WTC11 (cell line): Measurements from ENCODE around the gene ITIH5. TPM values are rescaled to one million over a fixed set of nuclear protein-coding genes. Genes with fewer than 3 reads are reported as not detected.

Source experiments
- ATAC-seq: fragments of 200-7000 bp; cut with Tn5 transposase; 2 replicates; pipeline ENCODE4 v1.10.0; 2021; ENCODE audit warnings: mild to moderate bottlenecking, moderate library complexity
- CTCF ChIA-PET: fragments of 300-600 bp; sonication (Branson Sonifier 250); formaldehyde crosslinking; loops from one replicate; lab custom pipeline; 2021; ENCODE audit warnings: antibody characterized with exemption; lab: Charles Lee
- POLR2A ChIA-PET: fragments of 350-600 bp; sonication (Branson Sonifier 250); formaldehyde crosslinking; loops from one replicate; lab custom pipeline; 2021; ENCODE audit warnings: antibody characterized with exemption; lab: Charles Lee
- DNase-seq: peaks from one replicate; pipeline ENCODE4 v3.0.0; 2021; ENCODE audit warnings: low spot score
- H3K27ac Mint-ChIP-seq: 2 replicates; pipeline ENCODE4 v1.8.0; 2021; ENCODE audit warnings: mixed read lengths
- H3K27me3 Mint-ChIP-seq: 2 replicates; pipeline ENCODE4 v1.8.0; 2021; ENCODE audit warnings: low read depth, mild to moderate bottlenecking, moderate library complexity, mixed read lengths
- H3K36me3 Mint-ChIP-seq: 2 replicates; pipeline ENCODE4 v1.8.0; 2021; ENCODE audit warnings: mixed read lengths
- H3K4me1 Mint-ChIP-seq: 2 replicates; pipeline ENCODE4 v1.8.0; 2022; ENCODE audit warnings: mixed read lengths
- H3K4me3 Mint-ChIP-seq: 2 replicates; pipeline ENCODE4 v1.8.0; 2021; ENCODE audit warnings: mild to moderate bottlenecking, moderate library complexity, mixed read lengths
- H3K9me3 Mint-ChIP-seq: 2 replicates; pipeline ENCODE4 v1.8.0; 2021; ENCODE audit warnings: mixed read lengths
- ATF1 ChIP-seq: sonication (generic); formaldehyde crosslinking; IDR thresholded peaks from 2 replicates; pipeline ENCODE4 v1.8.1; 2023; ENCODE audit warnings: mild to moderate bottlenecking, moderate library complexity, missing genetic modification reagents
- CREB1 ChIP-seq: sonication (generic); formaldehyde crosslinking; IDR thresholded peaks from 2 replicates; pipeline ENCODE4 v1.8.0; 2023; ENCODE audit warnings: mild to moderate bottlenecking, missing genetic modification reagents
- ESRRA ChIP-seq: sonication (generic); formaldehyde crosslinking; IDR thresholded peaks from 2 replicates; pipeline ENCODE4 v1.8.1; 2022; ENCODE audit warnings: mild to moderate bottlenecking, missing genetic modification reagents, borderline replicate concordance
- GRHL2 ChIP-seq: fragments of 250-450 bp; sonication (Bioruptor Pico); IDR thresholded peaks from 2 replicates; pipeline ENCODE4 v1.8.0; 2022; ENCODE audit warnings: mild to moderate bottlenecking, moderate library complexity; ENCODE audit not compliant: insufficient replicate concordance, severe bottlenecking
- GTF2I ChIP-seq: fragments of 250-450 bp; sonication (Bioruptor Pico); conservative IDR thresholded peaks from 2 replicates; pipeline ENCODE4 v1.4.0; 2021; ENCODE audit warnings: mild to moderate bottlenecking
- HMGA2 ChIP-seq: fragments of 250-450 bp; sonication (Bioruptor Pico); IDR thresholded peaks from 2 replicates; pipeline ENCODE4 v1.4.0; 2021; ENCODE audit warnings: mild to moderate bottlenecking, moderate library complexity
- IRF2 ChIP-seq: sonication (generic); formaldehyde crosslinking; IDR thresholded peaks from 2 replicates; pipeline ENCODE4 v1.8.0; 2022; ENCODE audit warnings: low read depth, missing genetic modification reagents, borderline replicate concordance
- JAZF1 ChIP-seq: fragments of 250-450 bp; sonication (Bioruptor Pico); IDR thresholded peaks from 2 replicates; pipeline ENCODE4 v1.9.0; 2021; ENCODE audit warnings: moderate library complexity, mild to moderate bottlenecking, inconsistent platforms
- KAT7 ChIP-seq: sonication (generic); formaldehyde crosslinking; IDR thresholded peaks from 2 replicates; pipeline ENCODE4 v1.8.1; 2023; ENCODE audit warnings: missing genetic modification reagents, mild to moderate bottlenecking, borderline replicate concordance
- MYBL2 ChIP-seq: sonication (generic); formaldehyde crosslinking; IDR thresholded peaks from 2 replicates; pipeline ENCODE4 v1.8.1; 2023; ENCODE audit warnings: mild to moderate bottlenecking, moderate library complexity, missing genetic modification reagents
- NFYB ChIP-seq: sonication (generic); formaldehyde crosslinking; conservative IDR thresholded peaks from 2 replicates; pipeline ENCODE4 v1.8.0; 2022; ENCODE audit warnings: low read depth, missing genetic modification reagents
- RELA ChIP-seq: sonication (generic); formaldehyde crosslinking; IDR thresholded peaks from 2 replicates; pipeline ENCODE4 v1.8.1; 2022; ENCODE audit warnings: missing genetic modification reagents, mild to moderate bottlenecking, borderline replicate concordance
- SOX15 ChIP-seq: fragments of 250-450 bp; sonication (Bioruptor Pico); IDR thresholded peaks from 2 replicates; pipeline ENCODE4 v1.9.0; 2021; ENCODE audit warnings: mild to moderate bottlenecking
- ZNF138 ChIP-seq: sonication (generic); formaldehyde crosslinking; conservative IDR thresholded peaks from 2 replicates; pipeline ENCODE4 v1.8.1; 2022; ENCODE audit warnings: mild to moderate bottlenecking, moderate library complexity, missing genetic modification reagents
- ZNF219 ChIP-seq: sonication (generic); formaldehyde crosslinking; IDR thresholded peaks from 2 replicates; pipeline ENCODE4 v1.8.0; 2023; ENCODE audit warnings: missing genetic modification reagents, mild to moderate bottlenecking, borderline replicate concordance
- ZNF423 ChIP-seq: fragments of 250-450 bp; sonication (Bioruptor Pico); IDR thresholded peaks from 2 replicates; pipeline ENCODE4 v2.1.2; 2022; ENCODE audit warnings: mild to moderate bottlenecking, moderate library complexity
- total RNA-seq: library from RNA; stranded (reverse); gene quantifications from 3 replicates; pipeline ENCODE4 v1.2.3, GENCODE V29; 2021
- TF ChIP-seq, protein P1 (sequence below): sonication (generic); formaldehyde crosslinking; conservative IDR thresholded peaks from 2 replicates; pipeline ENCODE4 v1.8.1; 2023; ENCODE audit warnings: mild to moderate bottlenecking, low read depth, missing genetic modification reagents, moderate library complexity
- TF ChIP-seq, protein P2 (sequence below): sonication (generic); formaldehyde crosslinking; IDR thresholded peaks from 2 replicates; pipeline ENCODE4 v1.8.1; 2023; ENCODE audit warnings: mild to moderate bottlenecking, moderate library complexity, missing genetic modification reagents
- TF ChIP-seq, protein P3 (sequence below): fragments of 250-450 bp; sonication (Bioruptor Pico); IDR thresholded peaks from 2 replicates; pipeline ENCODE4 v1.8.0; 2021; ENCODE audit warnings: mild to moderate bottlenecking
- TF ChIP-seq, protein P4 (sequence below): fragments of 250-450 bp; sonication (Bioruptor Pico); IDR thresholded peaks from 2 replicates; pipeline ENCODE4 v2.1.2; 2022; ENCODE audit warnings: mild to moderate bottlenecking, moderate library complexity
- TF ChIP-seq, protein P5 (sequence below): sonication (generic); formaldehyde crosslinking; IDR thresholded peaks from 2 replicates; pipeline ENCODE4 v1.8.1; 2022; ENCODE audit warnings: mild to moderate bottlenecking, moderate library complexity, missing genetic modification reagents

ITIH5 gene
- total RNA-seq, 1 experiment from 2014 or later: 3.1 TPM

DNA sequence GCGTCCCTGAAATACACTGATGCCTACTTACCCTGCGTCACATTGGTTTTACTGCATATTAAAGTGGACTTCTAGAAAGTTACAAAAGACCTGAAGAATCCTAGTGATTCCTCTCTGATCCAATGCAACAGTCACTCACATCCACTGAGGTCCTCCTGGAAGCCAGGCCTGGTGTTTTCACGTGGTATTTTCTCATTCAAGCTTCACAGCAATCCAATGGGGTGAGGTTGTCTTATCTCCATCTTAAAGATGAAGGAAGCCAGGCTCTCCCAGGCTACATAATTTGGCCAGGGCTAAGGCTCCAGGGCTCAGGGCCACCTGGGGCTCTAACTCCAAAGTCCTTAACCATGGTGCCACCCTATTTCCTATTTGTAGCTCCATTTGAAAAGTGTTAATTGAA lies 129.6 kb downstream of the ITIH5 start:
- ChIA-PET CTCF (interaction anchor here (1.6 kb wide), 1 partner anchor 150 kb away, joined by 4 read pairs; no protein-coding TSS in a partner anchor), POLR2A (no interaction called here)
- TF ChIP-seq ZNF219 (CRISPR knock-in tag) (no peak), JAZF1 (CRISPR knock-in tag) (no peak), CREB1 (CRISPR knock-in tag) (no peak), SOX15 (CRISPR knock-in tag) (no peak), GTF2I (no peak), ATF1 (CRISPR knock-in tag) (no peak), MYBL2 (CRISPR knock-in tag) (no peak), KAT7 (CRISPR knock-in tag) (no peak), ZNF138 (no peak), ESRRA (CRISPR knock-in tag) (no peak), IRF2 (CRISPR knock-in tag) (no peak), GRHL2 (no peak), NFYB (CRISPR knock-in tag) (no peak), ZNF423 (no peak)
- TF ChIP-seq, protein P1, sequence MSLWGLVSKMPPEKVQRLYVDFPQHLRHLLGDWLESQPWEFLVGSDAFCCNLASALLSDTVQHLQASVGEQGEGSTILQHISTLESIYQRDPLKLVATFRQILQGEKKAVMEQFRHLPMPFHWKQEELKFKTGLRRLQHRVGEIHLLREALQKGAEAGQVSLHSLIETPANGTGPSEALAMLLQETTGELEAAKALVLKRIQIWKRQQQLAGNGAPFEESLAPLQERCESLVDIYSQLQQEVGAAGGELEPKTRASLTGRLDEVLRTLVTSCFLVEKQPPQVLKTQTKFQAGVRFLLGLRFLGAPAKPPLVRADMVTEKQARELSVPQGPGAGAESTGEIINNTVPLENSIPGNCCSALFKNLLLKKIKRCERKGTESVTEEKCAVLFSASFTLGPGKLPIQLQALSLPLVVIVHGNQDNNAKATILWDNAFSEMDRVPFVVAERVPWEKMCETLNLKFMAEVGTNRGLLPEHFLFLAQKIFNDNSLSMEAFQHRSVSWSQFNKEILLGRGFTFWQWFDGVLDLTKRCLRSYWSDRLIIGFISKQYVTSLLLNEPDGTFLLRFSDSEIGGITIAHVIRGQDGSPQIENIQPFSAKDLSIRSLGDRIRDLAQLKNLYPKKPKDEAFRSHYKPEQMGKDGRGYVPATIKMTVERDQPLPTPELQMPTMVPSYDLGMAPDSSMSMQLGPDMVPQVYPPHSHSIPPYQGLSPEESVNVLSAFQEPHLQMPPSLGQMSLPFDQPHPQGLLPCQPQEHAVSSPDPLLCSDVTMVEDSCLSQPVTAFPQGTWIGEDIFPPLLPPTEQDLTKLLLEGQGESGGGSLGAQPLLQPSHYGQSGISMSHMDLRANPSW (CRISPR knock-in tag): no peak
- TF ChIP-seq, protein P2, sequence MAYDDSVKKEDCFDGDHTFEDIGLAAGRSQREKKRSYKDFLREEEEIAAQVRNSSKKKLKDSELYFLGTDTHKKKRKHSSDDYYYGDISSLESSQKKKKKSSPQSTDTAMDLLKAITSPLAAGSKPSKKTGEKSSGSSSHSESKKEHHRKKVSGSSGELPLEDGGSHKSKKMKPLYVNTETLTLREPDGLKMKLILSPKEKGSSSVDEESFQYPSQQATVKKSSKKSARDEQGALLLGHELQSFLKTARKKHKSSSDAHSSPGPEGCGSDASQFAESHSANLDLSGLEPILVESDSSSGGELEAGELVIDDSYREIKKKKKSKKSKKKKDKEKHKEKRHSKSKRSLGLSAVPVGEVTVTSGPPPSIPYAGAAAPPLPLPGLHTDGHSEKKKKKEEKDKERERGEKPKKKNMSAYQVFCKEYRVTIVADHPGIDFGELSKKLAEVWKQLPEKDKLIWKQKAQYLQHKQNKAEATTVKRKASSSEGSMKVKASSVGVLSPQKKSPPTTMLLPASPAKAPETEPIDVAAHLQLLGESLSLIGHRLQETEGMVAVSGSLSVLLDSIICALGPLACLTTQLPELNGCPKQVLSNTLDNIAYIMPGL (CRISPR knock-in tag): no peak
- H3K27me3 Mint-ChIP-seq: no peaks in the 10 kb centered on the region
- peaks cover 35% of the 10 kb centered on the region for H3K4me1 Mint-ChIP-seq
- ATAC-seq (no peak), DNase-seq (no peak)
- no peak overlapping the region for H3K27ac Mint-ChIP-seq
- no peak overlapping the region for H3K4me3 Mint-ChIP-seq
- H3K9me3 Mint-ChIP-seq: peaks cover 18% of the 10 kb centered on the region
- no peaks in the 10 kb centered on the region for H3K36me3 Mint-ChIP-seq

DNA sequence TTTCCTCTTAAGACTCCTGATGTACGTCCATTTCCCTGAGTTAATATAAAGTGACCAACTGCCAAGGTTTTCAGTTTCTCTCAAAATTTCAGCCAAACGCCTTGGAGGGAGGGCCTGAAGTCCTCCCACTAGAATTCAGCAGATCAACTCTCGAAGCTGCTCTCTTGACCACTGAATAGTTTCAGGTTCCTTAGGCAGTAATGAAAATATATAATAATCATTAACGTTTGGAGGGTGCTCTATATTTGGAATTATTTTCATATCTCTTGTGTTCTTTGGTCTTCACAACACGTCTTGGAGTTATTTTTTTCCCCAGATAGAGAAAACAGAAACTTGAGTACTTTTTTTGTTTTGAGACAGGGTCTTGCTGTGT lies 132.3 kb downstream of the ITIH5 start:
- DNase-seq (no peak), ATAC-seq (no peak)
- Mint-ChIP-seq H3K27me3 (no peaks in the 10 kb centered on the region), H3K9me3 (peaks cover 18% of the 10 kb centered on the region), H3K4me3 (no peak overlapping the region), H3K36me3 (no peaks in the 10 kb centered on the region), H3K4me1 (peaks cover 13% of the 10 kb centered on the region), H3K27ac (no peak overlapping the region)
- TF ChIP-seq ATF1 (CRISPR knock-in tag): no peak
- no peak for TF ChIP-seq HMGA2 (CRISPR knock-in tag)
- TF ChIP-seq, protein P2 (CRISPR knock-in tag): no peak
- TF ChIP-seq NFYB (CRISPR knock-in tag): no peak
- TF ChIP-seq, protein P3, sequence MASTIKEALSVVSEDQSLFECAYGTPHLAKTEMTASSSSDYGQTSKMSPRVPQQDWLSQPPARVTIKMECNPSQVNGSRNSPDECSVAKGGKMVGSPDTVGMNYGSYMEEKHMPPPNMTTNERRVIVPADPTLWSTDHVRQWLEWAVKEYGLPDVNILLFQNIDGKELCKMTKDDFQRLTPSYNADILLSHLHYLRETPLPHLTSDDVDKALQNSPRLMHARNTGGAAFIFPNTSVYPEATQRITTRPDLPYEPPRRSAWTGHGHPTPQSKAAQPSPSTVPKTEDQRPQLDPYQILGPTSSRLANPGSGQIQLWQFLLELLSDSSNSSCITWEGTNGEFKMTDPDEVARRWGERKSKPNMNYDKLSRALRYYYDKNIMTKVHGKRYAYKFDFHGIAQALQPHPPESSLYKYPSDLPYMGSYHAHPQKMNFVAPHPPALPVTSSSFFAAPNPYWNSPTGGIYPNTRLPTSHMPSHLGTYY: no peak
- TF ChIP-seq, protein P4, sequence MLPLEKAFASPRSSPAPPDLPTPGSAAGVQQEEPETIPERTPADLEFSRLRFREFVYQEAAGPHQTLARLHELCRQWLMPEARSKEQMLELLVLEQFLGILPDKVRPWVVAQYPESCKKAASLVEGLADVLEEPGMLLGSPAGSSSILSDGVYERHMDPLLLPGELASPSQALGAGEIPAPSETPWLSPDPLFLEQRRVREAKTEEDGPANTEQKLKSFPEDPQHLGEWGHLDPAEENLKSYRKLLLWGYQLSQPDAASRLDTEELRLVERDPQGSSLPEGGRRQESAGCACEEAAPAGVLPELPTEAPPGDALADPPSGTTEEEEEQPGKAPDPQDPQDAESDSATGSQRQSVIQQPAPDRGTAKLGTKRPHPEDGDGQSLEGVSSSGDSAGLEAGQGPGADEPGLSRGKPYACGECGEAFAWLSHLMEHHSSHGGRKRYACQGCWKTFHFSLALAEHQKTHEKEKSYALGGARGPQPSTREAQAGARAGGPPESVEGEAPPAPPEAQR (CRISPR knock-in tag): no peak
- TF ChIP-seq, protein P5, sequence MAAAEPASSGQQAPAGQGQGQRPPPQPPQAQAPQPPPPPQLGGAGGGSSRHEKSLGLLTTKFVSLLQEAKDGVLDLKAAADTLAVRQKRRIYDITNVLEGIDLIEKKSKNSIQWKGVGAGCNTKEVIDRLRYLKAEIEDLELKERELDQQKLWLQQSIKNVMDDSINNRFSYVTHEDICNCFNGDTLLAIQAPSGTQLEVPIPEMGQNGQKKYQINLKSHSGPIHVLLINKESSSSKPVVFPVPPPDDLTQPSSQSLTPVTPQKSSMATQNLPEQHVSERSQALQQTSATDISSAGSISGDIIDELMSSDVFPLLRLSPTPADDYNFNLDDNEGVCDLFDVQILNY (CRISPR knock-in tag): no peak
- TF ChIP-seq RELA (CRISPR knock-in tag): no peak
- POLR2A ChIA-PET: interaction anchor here (0.6 kb wide), 1 partner anchor 289 kb away, joined by 5 read pairs; no protein-coding TSS in a partner anchor
- CTCF ChIA-PET: interaction anchor here (0.6 to 3.6 kb wide), 4 partner anchors 9 to 153 kb away, joined by 4 to 22 read pairs (median 6); no protein-coding TSS in a partner anchor
